GM18499 (cell line): ENCODE data around the gene STARD9.
A peak's percentile ranks its signal among the peaks of the same experiment; 100 is the strongest.
"Not testable (repeated sequence)": the region's sequence is repeated elsewhere in the genome, so short reads cannot be mapped to it uniquely, and the experiment has no call there.

Experiments used
- ATAC-seq: cut with Tn5 transposase; IDR thresholded peaks from one replicate; pipeline ENCODE4 v1.9.1; 2021; ENCODE audit warnings: moderate number of reproducible peaks; ENCODE audit not compliant: insufficient read depth, unreplicated experiment

Gene STARD9

GRCh38 chr15:42575188-42576039 lies at the start of gene STARD9:
TSS of gene STARD9 (plus strand) at chr15:42575606. CDS start at chr15:42575716, 110 bp downstream.
- peak; percentile 71 for ATAC-seq

GRCh38 chr15:42528970-42529369 lies 46.4 kb upstream of the STARD9 start:
- no peak for ATAC-seq

DNA sequence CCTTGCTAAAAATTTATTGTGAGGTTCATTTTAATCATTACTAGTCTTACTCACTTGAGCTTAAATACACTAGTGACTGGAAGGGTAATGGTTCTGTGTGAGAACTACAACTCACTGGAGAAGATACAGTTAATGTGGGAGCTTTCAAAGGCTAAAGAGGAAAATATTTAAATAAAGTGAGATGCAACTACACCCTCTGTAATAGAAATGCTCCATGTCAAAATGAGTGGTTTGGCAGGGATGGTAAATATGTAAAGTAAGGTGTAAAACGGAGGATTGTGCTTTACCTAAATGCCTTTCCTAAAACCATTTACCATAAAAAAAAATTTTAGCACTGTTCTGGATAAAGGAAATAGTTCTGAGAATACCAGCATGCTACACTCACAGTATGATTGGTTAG lies 42.2 kb upstream of the STARD9 start:
- no peak for ATAC-seq

DNA sequence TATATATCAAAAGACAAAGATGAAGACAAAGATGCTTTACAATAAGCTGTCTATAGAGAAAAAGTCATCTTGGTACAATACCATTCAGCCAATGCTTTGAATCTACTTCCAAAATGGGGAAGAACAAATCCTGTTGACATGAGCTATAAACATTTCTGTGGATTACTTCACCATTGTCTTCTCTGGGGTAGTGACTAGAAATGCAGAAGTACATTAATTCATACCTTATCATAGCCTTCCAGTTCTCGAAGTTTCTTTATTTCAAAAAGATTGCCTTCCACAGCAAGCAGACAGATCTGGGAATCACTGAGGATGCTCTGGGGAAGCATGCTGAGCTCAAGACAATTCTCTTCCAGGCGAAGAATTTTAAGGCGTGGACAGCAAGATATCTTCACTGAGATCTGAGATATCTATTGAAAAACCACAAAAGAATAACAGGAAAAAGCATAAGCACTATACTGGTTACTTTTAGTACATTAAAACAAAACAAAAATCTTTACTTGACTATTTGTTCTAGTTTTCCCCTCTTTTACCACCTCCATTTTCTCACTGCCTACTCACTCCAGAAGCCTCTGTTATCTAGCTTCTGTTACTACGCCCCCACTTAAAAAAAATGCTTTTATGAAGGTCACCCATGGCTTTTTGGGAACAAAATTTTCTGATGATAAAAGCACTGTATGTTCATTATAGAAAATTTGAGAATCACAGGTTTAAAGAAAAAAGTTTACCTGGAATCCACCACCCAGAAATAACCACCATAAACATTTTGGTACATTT lies 30.4 kb upstream of the STARD9 start:
- no peak for ATAC-seq

GRCh38 chr15:42547918-42548248 lies 27.5 kb upstream of the STARD9 start:
- no peak for ATAC-seq

DNA sequence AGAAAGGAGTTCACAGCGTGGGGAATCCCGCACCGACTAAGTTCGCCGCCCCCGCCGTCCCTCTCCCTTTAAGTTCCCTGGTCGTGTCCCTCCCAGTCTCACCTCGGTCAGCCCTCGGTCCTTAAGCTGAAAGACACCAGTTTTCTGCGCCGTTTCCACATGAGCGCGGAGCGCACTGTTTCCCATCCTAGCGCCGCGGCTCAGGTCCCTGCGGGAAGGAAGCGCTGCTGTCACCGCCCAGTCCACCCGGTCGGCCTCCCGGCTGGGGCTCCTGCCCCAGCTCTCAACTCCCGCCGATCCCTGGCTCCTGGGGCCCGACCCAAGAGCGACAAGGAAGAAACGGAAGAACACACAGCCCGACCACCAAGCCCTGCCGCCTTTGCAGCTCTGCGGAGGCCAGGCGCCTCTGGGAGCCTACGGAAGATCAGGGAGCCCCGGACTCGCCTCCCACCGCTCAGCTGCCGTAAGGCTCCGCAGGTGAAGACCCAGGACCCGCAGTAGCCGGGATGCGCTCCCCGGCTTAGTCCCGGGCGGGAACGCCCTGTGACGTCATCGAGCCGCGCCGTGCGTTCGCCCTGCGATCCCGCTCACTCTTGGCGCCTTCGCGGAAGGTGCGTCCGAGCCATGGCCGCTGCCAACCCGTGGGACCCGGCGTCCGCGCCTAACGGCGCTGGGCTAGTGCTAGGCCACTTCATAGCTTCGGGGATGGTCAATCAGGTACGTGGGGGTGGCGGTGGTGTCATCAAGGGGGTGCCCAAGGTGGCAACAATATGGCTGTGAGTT lies 27.0 kb upstream of the STARD9 start, which contains the start of the genes HAUS2 and LRRC57:
Gene HAUS2, plus strand, starts transcription at position 590 of the 783 bp plus-strand sequence. Its CDS starts 35 bp downstream, at position 625.
Gene LRRC57, minus strand, starts transcription at position 545 of the 783 bp plus-strand sequence. Its CDS starts 359 bp downstream, at position 186.
- ATAC-seq: peak; percentile 49

DNA sequence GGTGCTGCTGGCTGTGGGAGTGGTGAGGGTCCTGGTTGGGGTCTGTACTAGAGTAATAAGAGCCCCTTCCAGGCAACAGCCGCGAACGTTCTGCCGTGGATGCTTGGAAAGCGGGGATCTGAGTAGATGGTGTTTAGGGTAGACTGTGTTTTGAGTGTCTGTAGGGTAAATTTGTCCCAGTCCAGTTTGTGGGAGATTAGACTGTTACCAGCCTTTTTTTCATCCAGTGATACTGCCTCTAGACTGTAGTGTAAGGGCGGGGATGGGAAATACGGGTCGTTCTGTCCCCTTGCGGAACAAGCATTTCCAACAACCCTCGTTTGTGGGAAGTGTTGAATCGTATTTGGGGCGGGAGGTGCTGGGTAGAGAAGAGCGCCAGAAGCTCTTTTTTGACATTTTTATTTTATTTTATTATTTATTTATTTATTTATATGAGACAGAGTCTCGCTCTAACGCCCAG lies 26.3 kb upstream of the STARD9 start:
- peak; percentile 20 for ATAC-seq

DNA sequence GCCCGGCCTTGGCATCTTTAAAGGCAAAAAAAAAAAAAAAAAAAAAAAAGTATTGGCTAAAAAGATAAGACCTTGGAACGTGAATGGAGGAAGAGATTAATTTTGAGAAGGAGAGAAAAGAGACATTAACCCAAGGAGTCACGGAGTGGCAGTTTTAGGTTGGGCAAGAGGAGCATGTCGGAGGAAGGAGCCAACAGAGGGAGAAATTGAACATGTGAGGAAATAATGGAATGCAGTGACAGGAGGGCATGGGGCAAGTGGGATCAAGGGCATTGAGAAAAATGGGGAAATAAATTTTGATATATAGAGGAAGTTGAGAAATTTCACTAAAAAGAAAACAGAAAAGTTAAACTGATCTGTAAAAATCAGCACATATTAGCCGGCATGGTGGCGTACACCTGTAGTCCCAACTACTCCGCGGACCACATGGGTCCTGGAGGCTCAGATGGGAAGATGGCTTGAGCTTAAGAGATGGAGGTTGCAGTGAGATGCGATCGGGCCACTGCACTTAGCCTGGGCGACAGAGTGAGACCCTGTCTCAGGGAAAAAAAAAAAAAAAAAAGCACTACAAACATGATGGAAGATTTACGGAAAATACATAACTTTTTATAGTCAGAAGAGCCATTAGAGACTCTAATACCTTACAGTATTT lies 25.5 kb upstream of the STARD9 start:
- ATAC-seq: no peak

- no peak for ATAC-seq
These were observed 21.9 kb upstream of the STARD9 start for GRCh38 chr15:42553554-42553953.

GRCh38 chr15:42556550-42557207 lies 18.7 kb upstream of the STARD9 start:
- not testable (repeated sequence) for ATAC-seq

- no peak for ATAC-seq
These were observed 16.7 kb upstream of the STARD9 start for GRCh38 chr15:42558739-42559138.

DNA sequence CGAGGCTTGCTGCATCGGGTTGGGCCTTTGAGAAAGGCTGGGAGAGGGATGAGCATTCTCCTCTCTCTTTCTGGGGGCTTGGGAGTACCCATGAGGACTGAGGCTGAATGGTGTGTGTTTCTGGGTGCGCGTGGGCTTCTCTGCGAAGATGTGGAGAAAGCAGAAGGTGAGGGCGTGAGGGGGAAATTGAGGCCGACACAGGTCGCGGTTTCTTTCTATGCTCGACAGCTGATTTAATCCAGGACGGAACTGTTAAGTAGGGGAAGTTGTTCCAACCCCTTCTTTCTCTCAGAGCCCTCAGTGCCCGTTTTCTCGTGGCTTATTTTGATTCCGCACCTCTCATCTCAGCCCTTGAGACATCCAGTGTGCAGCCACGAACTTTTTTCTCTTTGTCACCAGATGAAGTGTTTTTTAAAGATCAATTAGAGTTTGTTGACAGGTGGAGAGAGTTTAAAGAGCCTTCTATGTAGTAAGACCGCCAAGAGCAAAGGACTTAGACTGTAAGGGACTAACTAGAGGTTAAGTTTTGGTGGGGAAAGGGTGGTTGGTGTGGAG lies 711 bp downstream of the STARD9 start:
- ATAC-seq: no peak

DNA sequence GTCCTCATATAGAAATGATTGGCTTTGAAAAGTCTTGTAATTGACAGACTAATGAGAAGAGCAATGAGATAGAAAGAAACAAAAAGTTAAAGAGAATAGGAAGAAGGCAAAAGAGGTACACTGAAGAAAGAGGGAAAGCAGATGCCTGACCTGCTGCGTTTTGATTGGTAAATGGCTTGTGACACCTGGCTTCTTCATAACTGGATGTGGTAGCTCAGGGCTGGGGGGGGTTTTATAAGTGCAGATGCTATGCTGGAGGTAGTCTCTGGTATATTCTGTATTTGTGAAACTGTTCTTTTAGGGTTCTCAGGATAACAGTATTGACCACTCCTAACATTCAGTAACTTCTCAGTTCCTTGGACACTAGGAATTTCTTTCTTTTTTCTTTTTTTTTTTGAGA lies 1.4 kb downstream of the STARD9 start:
- ATAC-seq: no peak

- no peak for ATAC-seq
These were observed 2.2 kb downstream of the STARD9 start for GRCh38 chr15:42577514-42578031.

DNA sequence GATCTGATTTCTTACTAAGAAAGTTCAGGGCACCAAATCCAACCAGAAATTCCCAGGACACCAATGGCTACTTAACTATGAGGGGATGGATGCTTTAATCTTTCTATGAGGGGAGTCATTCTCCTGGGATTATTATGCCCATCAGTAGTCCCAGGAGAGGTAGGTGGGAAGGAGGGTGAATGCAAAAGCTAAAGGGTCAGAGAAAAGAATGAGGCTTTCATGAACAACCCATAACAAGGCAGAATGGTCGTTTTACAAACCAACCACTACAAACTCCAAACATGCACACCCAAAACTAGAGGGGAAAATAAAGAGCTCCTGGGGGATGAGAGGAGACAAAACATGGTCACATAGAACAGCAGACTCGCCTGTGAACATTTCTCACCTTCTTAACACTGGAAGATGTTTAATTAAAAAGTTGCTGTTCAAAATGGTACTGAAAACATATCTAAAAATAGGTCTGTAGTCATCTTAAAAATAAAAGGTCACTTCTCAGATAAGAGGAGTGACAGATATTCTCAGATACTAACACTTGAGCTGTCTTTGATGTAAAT lies 3.7 kb downstream of the STARD9 start:
- ATAC-seq: no peak

- no peak for ATAC-seq
These were observed 5.9 kb downstream of the STARD9 start for GRCh38 chr15:42581272-42581730.

DNA sequence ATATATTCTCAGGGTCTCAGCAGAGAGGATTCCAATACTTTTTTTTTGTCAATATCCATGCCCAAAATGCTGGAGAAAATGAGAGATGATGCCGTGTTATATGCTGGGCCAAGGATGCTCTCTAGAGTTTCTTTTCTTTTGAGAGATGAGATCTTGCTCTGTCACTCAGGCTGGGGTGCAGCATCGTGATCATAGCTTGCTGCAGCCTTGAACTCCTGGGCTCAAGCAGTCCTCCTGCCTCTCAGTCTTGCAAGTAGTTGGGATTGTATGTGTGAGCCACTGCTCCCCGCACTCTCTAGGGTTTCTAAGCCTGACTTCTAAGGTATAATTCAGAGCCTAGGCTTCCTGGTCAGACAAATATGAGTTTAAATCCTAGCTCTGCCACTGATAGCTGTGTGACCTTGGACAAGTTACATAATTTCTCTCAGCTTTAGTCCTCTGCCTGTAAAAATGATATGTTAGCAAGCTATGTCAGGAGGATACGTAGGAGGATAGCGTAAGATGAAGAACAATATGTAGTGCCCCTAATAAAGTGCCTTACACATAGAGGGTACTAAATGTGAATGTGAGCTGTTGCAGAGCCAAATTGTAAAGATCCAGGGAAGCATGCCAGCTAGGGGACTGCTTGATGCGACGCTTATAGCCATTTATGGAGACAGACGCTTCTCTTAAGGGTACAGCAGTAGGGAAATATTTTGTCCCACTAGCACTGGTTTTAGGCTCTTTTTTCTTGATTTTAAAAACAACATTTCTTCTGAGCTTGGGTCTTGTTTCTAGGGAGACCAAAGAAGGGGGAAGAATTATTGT lies 7.4 kb downstream of the STARD9 start:
- ATAC-seq: no peak
